Stimulated activated naive CD8-positive, alpha-beta T cell treated with anti-CD3 and anti-CD28 coated beads, Interleukin-15, Interleukin-2, amounts not matched to agents 100 ng/mL and 50 ng/mL, for 24 hours (primary cell): Measurements from ENCODE around the gene MAN2B2.

Experiments used
- H3K27ac Mint-ChIP-seq: one replicate; pipeline ENCODE4 v1.8.0; 2021; ENCODE audit warnings: mild to moderate bottlenecking, mixed read lengths
- H3K27me3 Mint-ChIP-seq: one replicate; pipeline ENCODE4 v1.8.0; 2021; ENCODE audit warnings: mixed read lengths
- H3K36me3 Mint-ChIP-seq: one replicate; pipeline ENCODE4 v1.8.0; 2021; ENCODE audit warnings: low read depth, mixed read lengths
- H3K4me1 Mint-ChIP-seq: one replicate; pipeline ENCODE4 v1.8.0; 2021; ENCODE audit warnings: low read depth, mixed read lengths
- H3K4me3 Mint-ChIP-seq: one replicate; pipeline ENCODE4 v1.8.0; 2021; ENCODE audit warnings: mild to moderate bottlenecking, mixed read lengths
- H3K9me3 Mint-ChIP-seq: one replicate; pipeline ENCODE4 v1.8.0; 2021; ENCODE audit warnings: mixed read lengths

The MAN2B2 gene

DNA sequence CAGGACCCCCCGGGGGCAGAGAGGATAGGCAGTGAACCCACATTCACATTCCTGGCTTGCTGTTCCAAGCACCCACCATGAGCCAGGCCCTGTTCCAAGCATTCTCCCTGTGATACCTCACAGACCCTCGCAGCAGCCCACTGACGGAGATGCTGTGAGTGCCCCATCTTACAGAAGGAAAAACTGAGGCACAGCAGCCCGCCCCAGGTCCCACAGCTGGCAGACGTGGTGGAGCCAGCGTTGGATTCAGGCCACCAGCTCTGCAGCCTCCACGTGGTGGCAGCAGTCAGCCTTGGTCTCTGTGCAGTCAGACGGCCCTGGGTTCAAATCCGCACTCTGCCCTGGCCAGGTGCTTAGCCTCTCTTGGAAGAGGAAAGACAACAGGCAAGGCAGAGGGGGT lies 16.8 kb downstream of the MAN2B2 start:
- H3K4me1 Mint-ChIP-seq, result no peaks in the 10 kb centered on the region
- peaks cover 3% of the 10 kb centered on the region for H3K36me3 Mint-ChIP-seq
- H3K27me3 Mint-ChIP-seq, result no peaks in the 10 kb centered on the region
- no peaks in the 10 kb centered on the region for H3K9me3 Mint-ChIP-seq
- no peak overlapping the region for H3K27ac Mint-ChIP-seq
- H3K4me3 Mint-ChIP-seq, result no peak overlapping the region

DNA sequence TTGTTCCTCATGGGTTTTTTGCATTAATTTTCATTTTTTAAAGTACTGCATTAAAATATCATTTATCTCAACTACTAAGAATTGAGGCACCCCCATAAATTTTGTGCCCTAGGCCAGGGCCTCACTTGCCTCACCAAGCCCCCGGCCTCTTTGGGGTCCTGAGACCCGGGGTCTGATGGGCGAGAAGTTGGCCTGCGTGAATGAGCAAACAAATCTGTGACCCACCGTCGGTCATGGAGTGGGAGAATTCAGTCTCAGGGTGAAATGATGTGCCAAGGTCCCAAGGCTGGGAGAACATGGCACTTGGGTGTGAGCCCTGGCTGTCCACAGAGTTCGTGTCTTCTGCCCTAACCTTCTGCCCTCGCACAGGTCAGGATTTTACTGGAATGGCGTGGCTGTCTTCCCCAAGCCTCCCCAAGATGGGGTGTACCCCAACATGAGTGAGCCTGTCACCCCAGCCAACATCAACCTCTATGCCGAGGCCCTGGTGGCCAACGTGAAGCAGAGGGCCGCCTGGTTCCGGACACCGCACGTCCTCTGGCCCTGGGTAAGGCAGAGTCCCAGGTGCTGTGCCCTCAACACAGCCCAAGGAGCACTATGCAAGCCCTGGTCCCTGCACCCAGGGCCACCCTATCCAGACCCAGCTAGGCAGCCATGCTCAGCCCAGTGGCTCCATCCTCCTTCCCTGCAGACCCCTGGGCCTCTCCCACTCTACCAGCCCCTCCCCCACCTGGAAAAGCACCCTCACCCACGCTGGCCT lies 18.0 kb downstream of the MAN2B2 start:
- H3K27me3 Mint-ChIP-seq, result no peaks in the 10 kb centered on the region
- H3K4me1 Mint-ChIP-seq, result no peaks in the 10 kb centered on the region
- no peaks in the 10 kb centered on the region for H3K9me3 Mint-ChIP-seq
- no peak overlapping the region for H3K4me3 Mint-ChIP-seq
- H3K27ac Mint-ChIP-seq, result no peak overlapping the region
- H3K36me3 Mint-ChIP-seq, result peaks cover 3% of the 10 kb centered on the region

DNA sequence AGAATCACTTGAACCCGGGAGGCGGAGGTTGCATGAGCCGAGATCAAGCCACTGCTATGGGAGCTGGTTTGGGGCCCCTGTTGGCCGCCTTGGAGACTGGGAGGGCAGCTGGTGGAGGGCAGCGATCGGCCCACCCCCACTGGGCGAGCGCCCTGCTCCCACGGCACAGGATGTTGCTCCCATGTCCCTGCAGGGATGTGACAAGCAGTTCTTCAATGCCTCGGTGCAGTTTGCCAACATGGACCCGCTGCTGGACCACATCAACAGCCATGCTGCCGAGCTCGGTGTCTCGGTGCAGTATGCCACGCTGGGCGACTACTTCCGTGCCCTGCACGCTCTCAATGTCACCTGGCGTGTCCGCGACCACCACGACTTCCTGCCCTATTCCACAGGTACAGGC lies 19.4 kb downstream of the MAN2B2 start:
- no peaks in the 10 kb centered on the region for H3K4me1 Mint-ChIP-seq
- no peaks in the 10 kb centered on the region for H3K27me3 Mint-ChIP-seq
- H3K36me3 Mint-ChIP-seq, result peaks cover 3% of the 10 kb centered on the region
- H3K9me3 Mint-ChIP-seq, result no peaks in the 10 kb centered on the region
- no peak overlapping the region for H3K27ac Mint-ChIP-seq
- no peak overlapping the region for H3K4me3 Mint-ChIP-seq

GRCh38 chr4:6594826-6595355 lies 19.9 kb downstream of the MAN2B2 start:
- Mint-ChIP-seq H3K36me3 (peaks cover 3% of the 10 kb centered on the region), H3K27me3 (no peaks in the 10 kb centered on the region), H3K4me3 (no peak overlapping the region), H3K4me1 (no peaks in the 10 kb centered on the region), H3K27ac (no peak overlapping the region), H3K9me3 (no peaks in the 10 kb centered on the region)

DNA sequence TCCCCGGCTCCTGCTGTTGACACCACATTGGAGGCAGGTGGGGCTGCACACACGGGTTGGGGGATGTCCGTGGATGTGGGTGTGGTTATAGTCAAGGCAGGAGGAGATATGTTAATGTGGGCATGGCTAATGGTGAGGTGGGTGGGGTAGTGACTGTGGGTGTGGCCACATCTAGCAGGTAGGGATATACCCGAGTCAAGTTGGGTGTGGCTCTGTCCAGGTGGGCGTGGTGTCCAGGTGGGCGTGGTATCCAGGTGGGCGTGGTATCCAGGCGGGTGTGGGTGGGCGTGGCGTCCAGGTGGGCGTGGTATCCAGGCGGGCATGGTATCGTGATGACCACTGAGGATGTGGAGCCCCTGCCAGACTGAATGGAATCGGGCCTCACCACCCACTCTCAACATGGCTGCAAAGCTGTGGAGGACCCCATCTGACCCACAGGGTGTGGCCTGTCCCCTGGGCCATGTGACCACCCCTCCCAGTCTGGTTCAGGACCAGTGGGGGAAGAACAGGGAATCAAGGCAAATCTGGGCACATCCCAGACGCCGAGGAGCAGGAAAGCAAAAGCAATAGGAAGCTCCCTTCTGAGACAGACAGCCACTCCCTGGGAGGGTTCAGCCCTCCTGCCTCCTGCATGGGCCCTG lies 21.0 kb downstream of the MAN2B2 start:
- Mint-ChIP-seq H3K9me3 (no peaks in the 10 kb centered on the region), H3K4me1 (no peaks in the 10 kb centered on the region), H3K27me3 (no peaks in the 10 kb centered on the region), H3K36me3 (peaks cover 3% of the 10 kb centered on the region), H3K27ac (no peak overlapping the region), H3K4me3 (no peak overlapping the region)

DNA sequence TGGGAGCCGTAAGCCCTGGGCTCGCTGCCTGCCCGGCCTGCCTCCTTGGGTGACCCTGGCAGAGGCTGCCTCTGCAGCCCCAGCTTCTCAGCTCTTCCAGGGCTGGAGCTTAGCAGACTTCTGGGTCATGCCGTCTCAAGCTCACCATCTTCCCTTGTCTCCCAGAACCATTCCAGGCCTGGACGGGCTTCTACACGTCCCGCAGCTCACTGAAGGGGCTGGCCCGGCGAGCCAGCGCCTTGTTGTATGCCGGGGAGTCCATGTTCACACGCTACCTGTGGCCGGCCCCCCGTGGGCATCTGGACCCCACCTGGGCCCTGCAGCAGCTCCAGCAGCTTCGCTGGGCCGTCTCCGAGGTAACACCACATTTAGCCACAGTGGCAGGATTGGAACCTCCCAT lies 22.0 kb downstream of the MAN2B2 start:
- Mint-ChIP-seq H3K4me1 (no peaks in the 10 kb centered on the region), H3K27me3 (no peaks in the 10 kb centered on the region), H3K4me3 (no peak overlapping the region), H3K27ac (no peak overlapping the region), H3K9me3 (no peaks in the 10 kb centered on the region), H3K36me3 (peaks cover 3% of the 10 kb centered on the region)

- no peak overlapping the region for H3K27ac Mint-ChIP-seq
- H3K27me3 Mint-ChIP-seq, result no peaks in the 10 kb centered on the region
- H3K4me3 Mint-ChIP-seq, result no peak overlapping the region
- peaks cover 13% of the 10 kb centered on the region for H3K36me3 Mint-ChIP-seq
- H3K4me1 Mint-ChIP-seq, result no peaks in the 10 kb centered on the region
- no peaks in the 10 kb centered on the region for H3K9me3 Mint-ChIP-seq
Measured at GRCh38 chr4:6598127-6598526, 23.1 kb downstream of the MAN2B2 start.

- Mint-ChIP-seq H3K27ac (no peak overlapping the region), H3K4me1 (no peaks in the 10 kb centered on the region), H3K9me3 (no peaks in the 10 kb centered on the region), H3K36me3 (peaks cover 18% of the 10 kb centered on the region), H3K27me3 (no peaks in the 10 kb centered on the region), H3K4me3 (no peak overlapping the region)
Measured at GRCh38 chr4:6598641-6599040, 23.7 kb downstream of the MAN2B2 start.

DNA sequence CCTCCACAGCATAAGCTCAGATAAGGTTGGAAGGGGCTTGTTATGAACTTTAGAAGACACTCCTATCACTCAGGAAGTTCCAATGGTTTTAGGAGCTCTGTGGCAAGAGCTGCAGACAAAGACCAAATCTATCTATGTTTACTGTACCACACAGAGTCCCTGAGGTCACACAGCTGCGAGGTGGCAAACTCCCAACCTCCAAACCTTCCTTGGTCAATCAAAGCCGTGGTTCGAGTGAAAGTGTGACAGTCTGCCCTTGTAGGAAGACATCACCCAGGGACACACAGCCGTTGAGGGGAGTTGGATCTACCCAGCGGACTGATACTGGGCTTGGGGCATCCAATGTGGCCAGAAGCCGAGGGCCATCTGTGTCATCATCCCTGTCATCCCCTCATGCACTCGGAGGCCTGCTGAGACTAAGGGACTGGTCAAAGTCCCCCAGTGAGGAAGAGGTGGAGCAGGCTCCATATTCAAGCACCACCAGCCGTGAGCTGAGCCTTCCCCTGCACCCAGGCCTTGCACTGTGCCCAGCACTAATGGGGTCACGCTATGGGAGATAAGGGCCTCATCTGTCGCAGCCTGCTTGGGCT lies 26.8 kb downstream of the MAN2B2 start:
- Mint-ChIP-seq H3K27me3 (no peaks in the 10 kb centered on the region), H3K36me3 (peaks cover 43% of the 10 kb centered on the region), H3K27ac (no peak overlapping the region), H3K9me3 (no peaks in the 10 kb centered on the region), H3K4me3 (no peak overlapping the region), H3K4me1 (no peaks in the 10 kb centered on the region)

GRCh38 chr4:6602289-6602688 lies 27.3 kb downstream of the MAN2B2 start:
- Mint-ChIP-seq H3K9me3 (no peaks in the 10 kb centered on the region), H3K27ac (no peak overlapping the region), H3K4me1 (no peaks in the 10 kb centered on the region), H3K27me3 (no peaks in the 10 kb centered on the region), H3K4me3 (no peak overlapping the region), H3K36me3 (peaks cover 46% of the 10 kb centered on the region)

GRCh38 chr4:6603128-6603527 lies 28.1 kb downstream of the MAN2B2 start:
- Mint-ChIP-seq H3K4me3 (no peak overlapping the region), H3K4me1 (peaks cover 6% of the 10 kb centered on the region), H3K27ac (no peak overlapping the region), H3K9me3 (no peaks in the 10 kb centered on the region), H3K27me3 (no peaks in the 10 kb centered on the region), H3K36me3 (peaks cover 55% of the 10 kb centered on the region)

GRCh38 chr4:6605114-6605513 lies 30.1 kb downstream of the MAN2B2 start:
- H3K27ac Mint-ChIP-seq, result no peak overlapping the region
- H3K36me3 Mint-ChIP-seq, result peaks cover 67% of the 10 kb centered on the region
- H3K4me1 Mint-ChIP-seq, result peaks cover 14% of the 10 kb centered on the region

DNA sequence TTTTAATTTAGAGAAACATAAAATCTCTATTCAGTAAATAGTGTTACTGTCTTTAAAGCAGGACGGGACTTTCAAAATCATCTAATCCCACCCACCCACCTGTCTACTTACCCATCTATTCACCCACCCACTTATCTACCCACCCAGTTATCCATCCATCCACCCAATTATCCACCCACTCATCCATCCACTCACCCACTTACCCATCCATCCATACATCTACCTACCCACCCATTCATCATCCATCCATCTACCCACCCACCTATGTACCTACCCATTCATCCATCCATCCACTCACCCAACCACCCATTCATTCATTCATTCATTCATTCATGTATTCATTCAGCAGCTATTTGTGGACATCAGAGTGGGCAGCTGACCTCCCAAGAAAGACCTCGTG lies 30.6 kb downstream of the MAN2B2 start:
- Mint-ChIP-seq H3K27ac (no peak overlapping the region), H3K4me1 (peaks cover 14% of the 10 kb centered on the region)

More at GRCh38 chr4:6605114-6605513, 30.1 kb downstream of the MAN2B2 start:
- no peak overlapping the region for H3K4me3 Mint-ChIP-seq
- H3K27me3 Mint-ChIP-seq, result no peaks in the 10 kb centered on the region
- H3K9me3 Mint-ChIP-seq, result no peaks in the 10 kb centered on the region

GRCh38 chr4:6606465-6607235 lies 31.7 kb downstream of the MAN2B2 start:
- H3K36me3 Mint-ChIP-seq, result peaks cover 72% of the 10 kb centered on the region
- peaks cover 14% of the 10 kb centered on the region for H3K4me1 Mint-ChIP-seq
- H3K9me3 Mint-ChIP-seq, result no peaks in the 10 kb centered on the region
- H3K4me3 Mint-ChIP-seq, result no peak overlapping the region
- H3K27ac Mint-ChIP-seq, result no peak overlapping the region
- H3K27me3 Mint-ChIP-seq, result no peaks in the 10 kb centered on the region

More for the DNA sequence above, 30.6 kb downstream of the MAN2B2 start:
- Mint-ChIP-seq H3K4me3 (no peak overlapping the region), H3K27me3 (no peaks in the 10 kb centered on the region), H3K36me3 (peaks cover 67% of the 10 kb centered on the region), H3K9me3 (no peaks in the 10 kb centered on the region)
